Measurements from ENCODE around the gene THNSL1.
"Not testable (repeated sequence)": the region's sequence is repeated elsewhere in the genome, so short reads cannot be mapped to it uniquely, and the experiment has no call there.

THNSL1 gene

GRCh38 chr10:25011591-25011990 lies 4.8 kb upstream of the THNSL1 start:
- not testable (repeated sequence) for DNase-seq

- DNase-seq, result no peak
Measured at GRCh38 chr10:25014579-25014978, 1.8 kb upstream of the THNSL1 start.

- DNase-seq, result peak; percentile 48
Measured at GRCh38 chr10:25015828-25016375, 510 bp upstream of the THNSL1 start, which contains the start of gene ENKUR. Gene ENKUR, minus strand, starts transcription at chr10:25016158. Its CDS starts 222 bp downstream, at chr10:25015936.

- DNase-seq, result no peak
Measured at GRCh38 chr10:25017154-25017590, 760 bp downstream of the THNSL1 start.

- DNase-seq, result no peak
Measured at GRCh38 chr10:25017661-25018060, 1.2 kb downstream of the THNSL1 start.

GRCh38 chr10:25018703-25019102 lies 2.3 kb downstream of the THNSL1 start:
- no peak for DNase-seq

- DNase-seq, result no peak
Measured at GRCh38 chr10:25023278-25023677, 6.9 kb downstream of the THNSL1 start.

GRCh38 chr10:25024528-25024927 lies 8.1 kb downstream of the THNSL1 start:
- no peak for DNase-seq

- DNase-seq, result no peak
Measured at GRCh38 chr10:25026463-25026862, 10.1 kb downstream of the THNSL1 start.

GRCh38 chr10:25028711-25029110 lies 12.3 kb downstream of the THNSL1 start:
- DNase-seq, result no peak

- no peak for DNase-seq
Measured at GRCh38 chr10:25029519-25029918, 13.1 kb downstream of the THNSL1 start.

- no peak for DNase-seq
Measured at GRCh38 chr10:25036381-25036780, 20.0 kb downstream of the THNSL1 start.

- no peak for DNase-seq
Measured at GRCh38 chr10:25038325-25038724, 21.9 kb downstream of the THNSL1 start.

- no peak for DNase-seq
Measured at GRCh38 chr10:25039531-25039930, 23.1 kb downstream of the THNSL1 start.

- no peak for DNase-seq
Measured at GRCh38 chr10:25046641-25047040, 30.2 kb downstream of the THNSL1 start.

- no peak for DNase-seq
Measured at GRCh38 chr10:25047088-25047487, 30.7 kb downstream of the THNSL1 start.

GRCh38 chr10:25047591-25048301 lies 31.3 kb downstream of the THNSL1 start:
- DNase-seq, result no peak

GRCh38 chr10:25048450-25048849 lies 32.0 kb downstream of the THNSL1 start:
- no peak for DNase-seq

- no peak for DNase-seq
Measured at GRCh38 chr10:25049966-25050365, 33.6 kb downstream of the THNSL1 start.

- DNase-seq, result no peak
Measured at GRCh38 chr10:25050402-25050801, 34.0 kb downstream of the THNSL1 start.

- no peak for DNase-seq
Measured at GRCh38 chr10:25052012-25052411, 35.6 kb downstream of the THNSL1 start.

- DNase-seq, result no peak
Measured at GRCh38 chr10:25056726-25057125, 40.3 kb downstream of the THNSL1 start.

- no peak for DNase-seq
Measured at GRCh38 chr10:25057886-25058285, 41.5 kb downstream of the THNSL1 start.

GRCh38 chr10:25059990-25060389 lies 43.6 kb downstream of the THNSL1 start:
- no peak for DNase-seq

- no peak for DNase-seq
Measured at GRCh38 chr10:25061125-25061524, 44.7 kb downstream of the THNSL1 start.

Measured in NCI-H510A (cell line).